Measurements from ENCODE around the gene WRNIP1.

The WRNIP1 gene

GRCh38 chr6:2828629-2829028, 63.4 kb downstream of the WRNIP1 start:
- no peak for DNase-seq (ENCODE audit: low read depth)
- no peak for TF ChIP-seq CTCF (conservative IDR thresholded peaks at IDR 0.05; ENCODE audit: control insufficient read depth, insufficient read depth, low read depth, low read length)
- H3K4me3 ChIP-seq (ENCODE audit: control insufficient read depth, low read depth, low read length) = no peak overlapping the region

GRCh38 chr6:2829253-2829652, 64.1 kb downstream of the WRNIP1 start:
- no peak for DNase-seq (ENCODE audit: low read depth)
- H3K4me3 ChIP-seq (ENCODE audit: control insufficient read depth, low read depth, low read length) = no peak overlapping the region
- no peak for TF ChIP-seq CTCF (conservative IDR thresholded peaks at IDR 0.05; ENCODE audit: control insufficient read depth, insufficient read depth, low read depth, low read length)

DNA sequence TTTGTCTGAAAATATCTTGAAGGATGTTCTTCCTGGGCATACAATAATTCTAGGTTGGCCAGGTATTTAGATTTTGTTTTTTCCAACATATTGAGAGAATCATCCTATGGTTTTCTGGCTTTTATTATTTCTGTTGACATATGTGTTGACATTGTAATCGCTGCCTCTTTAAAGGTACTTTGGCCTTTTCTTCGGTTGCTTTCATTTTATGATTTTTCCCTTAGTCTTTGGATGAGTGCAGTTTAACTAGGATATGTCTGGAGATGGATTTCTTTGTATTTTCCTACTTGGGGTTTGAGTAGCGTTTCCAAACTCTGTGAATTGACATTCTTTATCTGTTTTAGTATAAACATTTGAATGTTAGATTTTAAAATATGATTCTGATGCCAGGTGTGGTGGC, 65.0 kb downstream of the WRNIP1 start:
- H3K4me3 ChIP-seq (ENCODE audit: control insufficient read depth, low read depth, low read length) = no peak overlapping the region
- DNase-seq (ENCODE audit: low read depth) = no peak
- no peak for TF ChIP-seq CTCF (conservative IDR thresholded peaks at IDR 0.05; ENCODE audit: control insufficient read depth, insufficient read depth, low read depth, low read length)

DNA sequence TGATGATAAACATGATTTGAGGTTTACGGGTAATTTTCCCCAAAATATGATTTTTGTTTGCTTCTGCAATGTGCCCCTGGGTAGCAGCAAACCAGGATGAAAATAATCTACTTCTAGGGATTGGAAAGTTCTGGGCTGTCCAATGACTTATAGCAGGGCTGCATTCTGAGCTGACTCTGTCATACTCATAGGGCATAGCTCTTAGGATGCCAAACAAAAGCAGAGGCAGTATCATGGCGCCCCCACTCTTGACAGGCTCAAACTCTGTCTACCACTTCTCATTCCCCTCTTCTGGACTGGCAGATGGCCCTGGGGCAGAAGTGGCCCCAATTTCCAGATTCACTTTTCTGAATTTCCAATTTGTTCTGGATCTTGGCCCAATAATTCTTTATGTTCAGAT, 66.2 kb downstream of the WRNIP1 start:
- no peak overlapping the region for H3K4me3 ChIP-seq (ENCODE audit: control insufficient read depth, low read depth, low read length)
- no peak for DNase-seq (ENCODE audit: low read depth)

GRCh38 chr6:2834262-2834661, 69.1 kb downstream of the WRNIP1 start:
- no peak for DNase-seq (ENCODE audit: low read depth)
- no peak for TF ChIP-seq CTCF (conservative IDR thresholded peaks at IDR 0.05; ENCODE audit: control insufficient read depth, insufficient read depth, low read depth, low read length)
- no peak overlapping the region for H3K4me3 ChIP-seq (ENCODE audit: control insufficient read depth, low read depth, low read length)

More for the DNA sequence above, 66.2 kb downstream of the WRNIP1 start:
- TF ChIP-seq CTCF (conservative IDR thresholded peaks at IDR 0.05; ENCODE audit: control insufficient read depth, insufficient read depth, low read depth, low read length) = no peak
